Measurements from ENCODE around the gene CACNA1D. TPM values are rescaled to one million over a fixed set of nuclear protein-coding genes. Genes with fewer than 3 reads are reported as not detected.

The CACNA1D gene
- total RNA-seq, 2 donors from 2014 or later = 0.68 to 1.5 TPM

GRCh38 chr3:53672981-53673380, 178.6 kb downstream of the CACNA1D start:
- Histone ChIP-seq H3K27ac (no peak overlapping the region), H3K4me3 (no peak overlapping the region), H3K36me3 (no peaks in the 10 kb centered on the region), H3K4me1 (ENCODE audit: control insufficient read depth in 1 of 2, low read depth in 2 of 2) (no peaks in the 10 kb centered on the region), H3K9me3 (no peaks in the 10 kb centered on the region), H3K27me3 (replicated peaks; ENCODE audit: insufficient read depth) (no peaks in the 10 kb centered on the region)
- no peak for DNase-seq (ENCODE audit: low spot score)
- ATAC-seq (ENCODE audit: insufficient number of reproducible peaks, low FRiP score, low read depth) = no peak
- no peak for TF ChIP-seq CTCF (IDR thresholded peaks at IDR 0.05)

- H3K4me3 ChIP-seq = no peak overlapping the region
- ATAC-seq (ENCODE audit: insufficient number of reproducible peaks, low FRiP score, low read depth) = no peak
- no peaks in the 10 kb centered on the region for H3K27me3 ChIP-seq (replicated peaks; ENCODE audit: insufficient read depth)
- no peak overlapping the region for H3K27ac ChIP-seq
- H3K9me3 ChIP-seq = no peaks in the 10 kb centered on the region
- no peak for DNase-seq (ENCODE audit: low spot score)
- H3K36me3 ChIP-seq = no peaks in the 10 kb centered on the region
- no peaks in the 10 kb centered on the region for H3K4me1 ChIP-seq (ENCODE audit: control insufficient read depth in 1 of 2, low read depth in 2 of 2)
- no peak for TF ChIP-seq CTCF (IDR thresholded peaks at IDR 0.05)
Measured at GRCh38 chr3:53673722-53674350, 179.4 kb downstream of the CACNA1D start.

- Histone ChIP-seq H3K36me3 (no peaks in the 10 kb centered on the region), H3K4me3 (no peak overlapping the region), H3K27ac (no peak overlapping the region), H3K27me3 (replicated peaks; ENCODE audit: insufficient read depth) (no peaks in the 10 kb centered on the region), H3K9me3 (no peaks in the 10 kb centered on the region), H3K4me1 (ENCODE audit: control insufficient read depth in 1 of 2, low read depth in 2 of 2) (no peaks in the 10 kb centered on the region)
- TF ChIP-seq CTCF (IDR thresholded peaks at IDR 0.05) = no peak
- no peak for DNase-seq (ENCODE audit: low spot score)
- no peak for ATAC-seq (ENCODE audit: insufficient number of reproducible peaks, low FRiP score, low read depth)
Measured at GRCh38 chr3:53674582-53674981, 180.2 kb downstream of the CACNA1D start.

GRCh38 chr3:53675022-53675697, 180.7 kb downstream of the CACNA1D start:
- no peak for DNase-seq (ENCODE audit: low spot score)
- H3K4me3 ChIP-seq = no peak overlapping the region
- no peak for ATAC-seq (ENCODE audit: insufficient number of reproducible peaks, low FRiP score, low read depth)
- no peaks in the 10 kb centered on the region for H3K9me3 ChIP-seq
- no peak for TF ChIP-seq CTCF (IDR thresholded peaks at IDR 0.05)
- H3K27me3 ChIP-seq (replicated peaks; ENCODE audit: insufficient read depth) = no peaks in the 10 kb centered on the region
- H3K27ac ChIP-seq = no peak overlapping the region
- H3K4me1 ChIP-seq (ENCODE audit: control insufficient read depth in 1 of 2, low read depth in 2 of 2) = no peaks in the 10 kb centered on the region
- no peaks in the 10 kb centered on the region for H3K36me3 ChIP-seq

GRCh38 chr3:53675942-53676341, 181.5 kb downstream of the CACNA1D start:
- ATAC-seq (ENCODE audit: insufficient number of reproducible peaks, low FRiP score, low read depth) (no peak), DNase-seq (ENCODE audit: low spot score) (no peak)
- Histone ChIP-seq H3K36me3 (no peaks in the 10 kb centered on the region), H3K27me3 (replicated peaks; ENCODE audit: insufficient read depth) (no peaks in the 10 kb centered on the region), H3K4me1 (ENCODE audit: control insufficient read depth in 1 of 2, low read depth in 2 of 2) (no peaks in the 10 kb centered on the region), H3K9me3 (no peaks in the 10 kb centered on the region), H3K4me3 (no peak overlapping the region), H3K27ac (no peak overlapping the region)
- no peak for TF ChIP-seq CTCF (IDR thresholded peaks at IDR 0.05)

Measured in thoracic aorta (tissue), 2 donors.